Fibroblast of gingiva (primary cell): ENCODE data around the gene HSPA6.
A peak's percentile ranks its signal among the peaks of the same experiment; 100 is the strongest.
"Not testable (repeated sequence)": the region's sequence is repeated elsewhere in the genome, so short reads cannot be mapped to it uniquely, and the experiment has no call there.

Experiments used
- DNase-seq: peaks from one replicate; pipeline ENCODE4 v3.0.0-alpha.2; 2011; ENCODE audit warnings: low read depth

Gene HSPA6

GRCh38 chr1:161503394-161503748 is 21.0 kb upstream of the HSPA6 start:
- DNase-seq = no peak

- no peak for DNase-seq
These were observed 18.7 kb upstream of the HSPA6 start for GRCh38 chr1:161505686-161506085.

GRCh38 chr1:161506336-161507223 is 17.8 kb upstream of the HSPA6 start:
- no peak for DNase-seq

- no peak for DNase-seq
These were observed 13.9 kb upstream of the HSPA6 start for GRCh38 chr1:161510477-161510876.

- no peak for DNase-seq
These were observed 13.2 kb upstream of the HSPA6 start for GRCh38 chr1:161511018-161511755.

- no peak for DNase-seq
These were observed 12.6 kb upstream of the HSPA6 start for GRCh38 chr1:161511756-161512060.

GRCh38 chr1:161512636-161513447 is 11.5 kb upstream of the HSPA6 start:
- not testable (repeated sequence) for DNase-seq

- DNase-seq = not testable (repeated sequence)
These were observed 10.9 kb upstream of the HSPA6 start for GRCh38 chr1:161513448-161513780.

- DNase-seq = not testable (repeated sequence)
These were observed 10.4 kb upstream of the HSPA6 start for GRCh38 chr1:161513953-161514352.

- DNase-seq = not testable (repeated sequence)
These were observed 1.1 kb upstream of the HSPA6 start for GRCh38 chr1:161523041-161523816.

- not testable (repeated sequence) for DNase-seq
These were observed 477 bp downstream of the HSPA6 start for GRCh38 chr1:161524742-161525291.

GRCh38 chr1:161525321-161525720 is 981 bp downstream of the HSPA6 start:
- not testable (repeated sequence) for DNase-seq

- not testable (repeated sequence) for DNase-seq
These were observed 1.6 kb downstream of the HSPA6 start for GRCh38 chr1:161525918-161526317.

GRCh38 chr1:161528550-161528949 is 4.2 kb downstream of the HSPA6 start:
- DNase-seq = not testable (repeated sequence)

GRCh38 chr1:161529463-161530104 is 5.2 kb downstream of the HSPA6 start:
- not testable (repeated sequence) for DNase-seq

GRCh38 chr1:161530158-161530557 is 5.8 kb downstream of the HSPA6 start:
- peak; percentile 69 for DNase-seq

GRCh38 chr1:161530671-161531641 is 6.6 kb downstream of the HSPA6 start:
- peak; percentile 87 for DNase-seq

- DNase-seq = no peak
These were observed 7.8 kb downstream of the HSPA6 start for GRCh38 chr1:161531986-161532643.
